ENCODE data around the gene DYNAP.

GRCh38 chr18:54606835-54607212, 15.8 kb downstream of the DYNAP start:
- TF ChIP-seq CTCF (conservative IDR thresholded peaks at IDR 0.05) (no peak), ZFX (IDR thresholded peaks at IDR 0.05) (no peak)
